ENCODE measurements around the gene GPR15.
"Not testable (repeated sequence)": the region's sequence is repeated elsewhere in the genome, so short reads cannot be mapped to it uniquely, and the experiment has no call there.

- TF ChIP-seq, protein P1, sequence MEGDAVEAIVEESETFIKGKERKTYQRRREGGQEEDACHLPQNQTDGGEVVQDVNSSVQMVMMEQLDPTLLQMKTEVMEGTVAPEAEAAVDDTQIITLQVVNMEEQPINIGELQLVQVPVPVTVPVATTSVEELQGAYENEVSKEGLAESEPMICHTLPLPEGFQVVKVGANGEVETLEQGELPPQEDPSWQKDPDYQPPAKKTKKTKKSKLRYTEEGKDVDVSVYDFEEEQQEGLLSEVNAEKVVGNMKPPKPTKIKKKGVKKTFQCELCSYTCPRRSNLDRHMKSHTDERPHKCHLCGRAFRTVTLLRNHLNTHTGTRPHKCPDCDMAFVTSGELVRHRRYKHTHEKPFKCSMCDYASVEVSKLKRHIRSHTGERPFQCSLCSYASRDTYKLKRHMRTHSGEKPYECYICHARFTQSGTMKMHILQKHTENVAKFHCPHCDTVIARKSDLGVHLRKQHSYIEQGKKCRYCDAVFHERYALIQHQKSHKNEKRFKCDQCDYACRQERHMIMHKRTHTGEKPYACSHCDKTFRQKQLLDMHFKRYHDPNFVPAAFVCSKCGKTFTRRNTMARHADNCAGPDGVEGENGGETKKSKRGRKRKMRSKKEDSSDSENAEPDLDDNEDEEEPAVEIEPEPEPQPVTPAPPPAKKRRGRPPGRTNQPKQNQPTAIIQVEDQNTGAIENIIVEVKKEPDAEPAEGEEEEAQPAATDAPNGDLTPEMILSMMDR (IDR thresholded peaks at IDR 0.05) = not testable (repeated sequence)
- TF ChIP-seq POLR2A (IDR thresholded peaks at IDR 0.05) = not testable (repeated sequence)
Observed at GRCh38 chr3:98559769-98560168, 28.0 kb downstream of the GPR15 start.

All from prostate gland (tissue), 2 donors.